NB4 (cell line): ENCODE measurements around the gene ABI3.

Experiments used
- DNase-seq: peaks from one replicate; pipeline ENCODE4 v3.0.0; 2010; ENCODE audit warnings: low read depth
- H3K4me3 ChIP-seq: one replicate; pipeline ENCODE4 v1.5.1; 2011; ENCODE audit warnings: mild to moderate bottlenecking, low read depth, low read length, moderate library complexity
- CTCF ChIP-seq: IDR thresholded peaks from one replicate; pipeline ENCODE4 v1.5.1; 2012; ENCODE audit warnings: low read depth, low read length
- MAX ChIP-seq: IDR thresholded peaks from 2 replicates; pipeline ENCODE4 v1.6.1; 2011; ENCODE audit warnings: low read depth, low read length
- MYC ChIP-seq: IDR thresholded peaks from 2 replicates; pipeline ENCODE4 v1.6.1; 2011; ENCODE audit warnings: low read depth, low read length
- POLR2A ChIP-seq: IDR thresholded peaks from 2 replicates; pipeline ENCODE4 v1.6.1; 2011; ENCODE audit warnings: mild to moderate bottlenecking; ENCODE audit not compliant: insufficient read length; ENCODE audit errors: extremely low read depth

Gene ABI3

GRCh38 chr17:49230636-49231562, 20.4 kb downstream of the ABI3 start, which contains the start of gene PHOSPHO1:
Gene PHOSPHO1 (minus strand): TSS chr17:49230787. CDS start chr17:49226691, 4,096 bp downstream.
- H3K4me3 ChIP-seq: peak within 1 kb of the TSS; percentile 71
- TF ChIP-seq MYC (no peak), POLR2A (no peak), MAX (no peak), CTCF (no peak)
- peak; percentile 84 for DNase-seq

GRCh38 chr17:49231563-49231894, 21.0 kb downstream of the ABI3 start:
- no peak overlapping the region for H3K4me3 ChIP-seq
- DNase-seq: no peak
- TF ChIP-seq CTCF (no peak), MYC (no peak), MAX (no peak), POLR2A (no peak)

GRCh38 chr17:49234509-49235080, 24.1 kb downstream of the ABI3 start:
- no peak for DNase-seq
- no peak overlapping the region for H3K4me3 ChIP-seq
- TF ChIP-seq MAX (no peak), MYC (no peak), POLR2A (no peak), CTCF (no peak)

GRCh38 chr17:49235896-49236295, 25.4 kb downstream of the ABI3 start:
- DNase-seq: no peak
- H3K4me3 ChIP-seq: no peak overlapping the region
- TF ChIP-seq MYC: no peak
- TF ChIP-seq MAX: no peak
- no peak for TF ChIP-seq POLR2A
- no peak for TF ChIP-seq CTCF

- DNase-seq: no peak
- no peak for TF ChIP-seq CTCF
- TF ChIP-seq POLR2A: no peak
- TF ChIP-seq MAX: no peak
- TF ChIP-seq MYC: no peak
- H3K4me3 ChIP-seq: no peak overlapping the region
Observed at GRCh38 chr17:49239963-49240362, 29.5 kb downstream of the ABI3 start.
